Measurements from ENCODE around the gene DEPDC1. TPM values are rescaled to one million over a fixed set of nuclear protein-coding genes. Genes with fewer than 3 reads are reported as not detected.
"Not testable (repeated sequence)": the region's sequence is repeated elsewhere in the genome, so short reads cannot be mapped to it uniquely, and the experiment has no call there.

DEPDC1 gene
- total RNA-seq, 6 experiments from 2014 or later: 0.15 to 1.4 (median 0.43) TPM; not detected in 1

DNA sequence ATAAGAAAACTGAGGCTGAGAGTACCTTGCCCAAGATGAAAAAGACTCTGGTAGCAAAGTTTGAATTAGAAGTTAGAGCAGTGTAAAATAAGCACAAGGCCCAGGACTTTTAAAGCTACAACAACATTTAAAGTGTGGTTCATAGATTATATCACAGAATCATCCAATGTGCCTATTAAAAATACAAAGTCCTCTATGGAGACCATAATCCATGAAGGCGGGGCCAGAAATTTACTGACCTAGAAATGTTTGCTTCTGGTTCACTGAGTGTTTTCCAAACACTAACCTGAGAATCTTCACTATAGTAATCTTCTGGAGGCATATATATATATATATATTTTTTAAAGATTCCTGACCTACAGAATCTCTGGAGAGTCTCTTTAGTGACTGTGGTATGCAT lies 12.3 kb downstream of the DEPDC1 start:
- WGBS (ENCODE audit: insufficient coverage, low coverage, low lambda C conversion rate, missing lambda C conversion rate): 100% methylated on average over 1 of the region's 1 CpG
- intact Hi-C loops (cut with DNase I): no loop called here
- no peaks in the 10 kb centered on the region for H3K27me3 ChIP-seq
- no peaks in the 10 kb centered on the region for H3K9me3 ChIP-seq
- no peak for DNase-seq
- H3K27ac ChIP-seq: no peak overlapping the region
- H3K4me3 ChIP-seq: no peak overlapping the region
- H3K4me1 ChIP-seq: no peaks in the 10 kb centered on the region
- no peak for TF ChIP-seq POLR2A (IDR thresholded peaks at IDR 0.05)
- TF ChIP-seq, protein P1, sequence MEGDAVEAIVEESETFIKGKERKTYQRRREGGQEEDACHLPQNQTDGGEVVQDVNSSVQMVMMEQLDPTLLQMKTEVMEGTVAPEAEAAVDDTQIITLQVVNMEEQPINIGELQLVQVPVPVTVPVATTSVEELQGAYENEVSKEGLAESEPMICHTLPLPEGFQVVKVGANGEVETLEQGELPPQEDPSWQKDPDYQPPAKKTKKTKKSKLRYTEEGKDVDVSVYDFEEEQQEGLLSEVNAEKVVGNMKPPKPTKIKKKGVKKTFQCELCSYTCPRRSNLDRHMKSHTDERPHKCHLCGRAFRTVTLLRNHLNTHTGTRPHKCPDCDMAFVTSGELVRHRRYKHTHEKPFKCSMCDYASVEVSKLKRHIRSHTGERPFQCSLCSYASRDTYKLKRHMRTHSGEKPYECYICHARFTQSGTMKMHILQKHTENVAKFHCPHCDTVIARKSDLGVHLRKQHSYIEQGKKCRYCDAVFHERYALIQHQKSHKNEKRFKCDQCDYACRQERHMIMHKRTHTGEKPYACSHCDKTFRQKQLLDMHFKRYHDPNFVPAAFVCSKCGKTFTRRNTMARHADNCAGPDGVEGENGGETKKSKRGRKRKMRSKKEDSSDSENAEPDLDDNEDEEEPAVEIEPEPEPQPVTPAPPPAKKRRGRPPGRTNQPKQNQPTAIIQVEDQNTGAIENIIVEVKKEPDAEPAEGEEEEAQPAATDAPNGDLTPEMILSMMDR (IDR thresholded peaks at IDR 0.05): no peak
- ATAC-seq: no peak
- H3K36me3 ChIP-seq: no peaks in the 10 kb centered on the region

DNA sequence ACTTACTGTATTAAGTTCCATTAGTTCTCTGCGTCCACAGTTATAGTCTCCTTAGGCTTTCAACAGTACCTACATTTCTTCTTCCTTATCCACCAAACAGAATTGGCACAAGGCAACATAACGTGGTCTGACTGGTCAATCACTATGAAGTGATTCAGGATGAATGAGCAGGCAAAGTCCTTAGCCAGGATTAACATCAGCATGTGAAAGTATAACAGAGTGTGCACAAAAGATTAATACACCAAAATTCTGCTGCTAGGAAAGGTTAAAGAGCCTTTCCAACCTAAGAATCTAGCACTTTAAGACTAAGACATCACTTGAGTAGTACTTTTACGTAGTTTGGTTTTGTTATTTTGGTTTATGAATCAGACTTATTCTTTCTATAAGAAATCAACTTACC lies 15.8 kb downstream of the DEPDC1 start:
- ATAC-seq (no peak), DNase-seq (no peak)
- intact Hi-C loops (cut with DNase I): no loop called here
- Histone ChIP-seq H3K27me3 (no peaks in the 10 kb centered on the region), H3K36me3 (no peaks in the 10 kb centered on the region), H3K4me3 (no peak overlapping the region), H3K27ac (no peak overlapping the region), H3K4me1 (no peaks in the 10 kb centered on the region), H3K9me3 (no peaks in the 10 kb centered on the region)
- TF ChIP-seq POLR2A (IDR thresholded peaks at IDR 0.05): no peak
- TF ChIP-seq, protein P1 (IDR thresholded peaks at IDR 0.05): no peak
- WGBS (ENCODE audit: insufficient coverage, low coverage, low lambda C conversion rate, missing lambda C conversion rate): 90% methylated on average over 3 of the region's 3 CpGs

DNA sequence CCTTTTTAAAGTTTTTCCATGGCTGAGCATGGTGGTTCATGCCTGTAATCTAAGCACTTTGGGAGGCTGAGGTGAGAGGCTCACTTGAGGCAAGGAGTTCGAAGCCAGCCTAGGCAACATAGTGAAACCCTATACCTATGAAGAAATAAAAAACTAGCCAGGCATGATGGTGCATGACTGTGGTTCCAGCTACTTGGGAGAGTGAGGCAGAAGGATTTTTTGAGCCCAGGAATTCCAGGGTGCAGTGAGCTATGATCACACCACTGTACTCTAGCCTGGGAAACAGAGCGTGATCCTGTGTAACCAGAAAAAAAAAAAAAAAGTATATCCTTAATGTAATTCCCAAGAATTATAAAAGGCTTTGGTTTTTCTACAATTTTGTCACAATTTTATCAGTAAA lies 17.4 kb downstream of the DEPDC1 start:
- H3K36me3 ChIP-seq: no peaks in the 10 kb centered on the region
- no peak for TF ChIP-seq POLR2A (IDR thresholded peaks at IDR 0.05)
- TF ChIP-seq, protein P1 (IDR thresholded peaks at IDR 0.05): no peak
- 96% methylated on average over 2 of the region's 2 CpGs for WGBS (ENCODE audit: insufficient coverage, low coverage, low lambda C conversion rate, missing lambda C conversion rate)
- no peaks in the 10 kb centered on the region for H3K9me3 ChIP-seq
- H3K4me1 ChIP-seq: no peaks in the 10 kb centered on the region
- H3K27ac ChIP-seq: no peak overlapping the region
- ATAC-seq: no peak
- no peak for DNase-seq
- no peak overlapping the region for H3K4me3 ChIP-seq
- intact Hi-C loops (cut with DNase I): no loop called here
- no peaks in the 10 kb centered on the region for H3K27me3 ChIP-seq

DNA sequence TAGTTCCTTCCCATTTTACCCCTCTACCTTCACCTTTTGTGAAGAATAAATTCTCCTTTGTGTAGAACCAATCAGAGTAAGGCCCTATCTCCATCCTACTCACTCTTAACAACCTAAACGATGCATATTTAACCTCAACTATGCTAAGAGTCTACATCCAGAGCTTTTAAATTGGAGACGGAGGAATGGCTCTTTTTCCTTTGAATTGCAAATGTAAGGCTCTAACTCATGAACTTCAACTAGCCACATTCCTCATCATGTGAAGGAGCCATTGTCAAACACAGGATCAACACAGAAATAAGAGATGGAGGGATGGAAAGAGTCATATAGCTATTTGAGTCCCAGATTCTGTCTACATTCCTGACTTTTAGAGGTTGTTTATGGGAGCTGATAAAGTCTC lies 18.2 kb downstream of the DEPDC1 start:
- H3K36me3 ChIP-seq: no peaks in the 10 kb centered on the region
- ATAC-seq (no peak), DNase-seq (no peak)
- H3K27me3 ChIP-seq: no peaks in the 10 kb centered on the region
- intact Hi-C loops (cut with DNase I): no loop called here
- H3K4me3 ChIP-seq: no peak overlapping the region
- 96% methylated on average over 2 of the region's 2 CpGs for WGBS (ENCODE audit: insufficient coverage, low coverage, low lambda C conversion rate, missing lambda C conversion rate)
- H3K4me1 ChIP-seq: no peaks in the 10 kb centered on the region
- no peak overlapping the region for H3K27ac ChIP-seq
- H3K9me3 ChIP-seq: no peaks in the 10 kb centered on the region
- no peak for TF ChIP-seq POLR2A (IDR thresholded peaks at IDR 0.05)
- TF ChIP-seq, protein P1 (IDR thresholded peaks at IDR 0.05): no peak

DNA sequence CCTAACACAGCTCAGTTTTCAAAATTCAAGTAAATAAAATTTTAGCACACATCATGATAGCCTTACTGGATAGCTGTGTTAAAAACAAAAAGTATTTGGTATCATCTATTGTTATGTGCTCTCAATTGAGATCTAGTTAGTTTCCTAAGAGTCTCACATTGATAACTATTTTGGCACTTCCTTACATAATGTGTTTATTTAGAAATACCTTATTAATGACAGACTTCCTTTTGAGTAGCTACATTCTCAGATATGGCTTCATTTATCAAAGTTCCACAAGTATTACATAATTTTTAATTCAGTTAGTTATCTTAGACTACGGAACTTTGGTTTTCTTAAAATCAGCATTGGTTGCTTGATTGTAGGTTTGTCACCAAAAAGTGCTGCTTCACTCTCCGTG lies 20.3 kb downstream of the DEPDC1 start:
- H3K4me1 ChIP-seq; ATAC-seq; intact Hi-C loops (cut with DNase I); H3K9me3 ChIP-seq; H3K36me3 ChIP-seq; H3K27me3 ChIP-seq; H3K27ac ChIP-seq; H3K4me3 ChIP-seq; DNase-seq: not testable (repeated sequence)
- 70% methylated on average over 2 of the region's 2 CpGs for WGBS (ENCODE audit: insufficient coverage, low coverage, low lambda C conversion rate, missing lambda C conversion rate)
